Putamen (tissue), 1 donor: ENCODE results near the gene ANXA1.

Experiments used
- DNase-seq: peaks from one replicate; pipeline ENCODE4 v3.0.0-alpha.2; 2016; ENCODE audit warnings: low spot score

Gene ANXA1, protein sequence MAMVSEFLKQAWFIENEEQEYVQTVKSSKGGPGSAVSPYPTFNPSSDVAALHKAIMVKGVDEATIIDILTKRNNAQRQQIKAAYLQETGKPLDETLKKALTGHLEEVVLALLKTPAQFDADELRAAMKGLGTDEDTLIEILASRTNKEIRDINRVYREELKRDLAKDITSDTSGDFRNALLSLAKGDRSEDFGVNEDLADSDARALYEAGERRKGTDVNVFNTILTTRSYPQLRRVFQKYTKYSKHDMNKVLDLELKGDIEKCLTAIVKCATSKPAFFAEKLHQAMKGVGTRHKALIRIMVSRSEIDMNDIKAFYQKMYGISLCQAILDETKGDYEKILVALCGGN

DNA sequence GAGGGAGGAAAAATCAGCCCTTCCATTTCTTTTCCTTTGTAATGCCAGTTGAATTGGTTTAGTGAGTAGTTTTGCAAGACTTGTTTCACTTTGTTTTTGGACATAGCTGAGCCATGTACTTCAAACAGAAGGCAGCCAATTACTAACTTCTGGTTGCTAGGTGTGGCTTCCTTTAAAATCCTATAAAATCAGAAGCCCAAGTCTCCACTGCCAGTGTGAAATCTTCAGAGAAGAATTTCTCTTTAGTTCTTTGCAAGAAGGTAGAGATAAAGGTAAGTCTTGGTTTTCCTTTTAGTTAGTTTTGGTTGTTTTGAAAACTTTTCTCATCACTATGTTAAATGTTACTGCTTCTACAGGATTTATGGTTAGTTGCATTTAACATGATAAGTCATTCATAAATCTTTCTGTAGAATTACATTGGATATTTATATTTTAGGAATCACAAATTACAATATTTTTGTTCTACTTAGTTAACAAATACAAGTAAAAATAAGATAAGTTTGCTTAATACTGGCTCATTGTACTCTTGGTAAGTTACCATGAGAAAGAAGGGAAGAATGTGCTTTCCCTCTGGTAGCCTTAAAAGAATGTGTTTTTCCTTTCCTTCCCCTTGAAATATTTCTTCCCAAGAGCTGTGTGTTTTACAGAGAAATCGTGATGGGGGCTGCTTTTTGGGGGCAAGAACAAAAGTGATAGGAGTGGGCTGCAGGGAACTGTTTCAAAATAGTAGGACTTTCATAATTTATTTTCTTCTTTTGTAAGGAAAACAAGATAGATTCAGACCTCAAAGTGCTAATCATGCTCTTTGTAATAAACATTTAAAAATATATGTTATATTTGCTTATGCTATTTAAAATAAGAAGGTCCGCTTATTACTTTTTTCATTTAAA is at the start of gene ANXA1:
TSS of gene ANXA1 (plus strand) at position 213 of the 890 bp plus-strand sequence. CDS start 6,671 bp downstream, outside the sequence.
- no peak for DNase-seq

DNA sequence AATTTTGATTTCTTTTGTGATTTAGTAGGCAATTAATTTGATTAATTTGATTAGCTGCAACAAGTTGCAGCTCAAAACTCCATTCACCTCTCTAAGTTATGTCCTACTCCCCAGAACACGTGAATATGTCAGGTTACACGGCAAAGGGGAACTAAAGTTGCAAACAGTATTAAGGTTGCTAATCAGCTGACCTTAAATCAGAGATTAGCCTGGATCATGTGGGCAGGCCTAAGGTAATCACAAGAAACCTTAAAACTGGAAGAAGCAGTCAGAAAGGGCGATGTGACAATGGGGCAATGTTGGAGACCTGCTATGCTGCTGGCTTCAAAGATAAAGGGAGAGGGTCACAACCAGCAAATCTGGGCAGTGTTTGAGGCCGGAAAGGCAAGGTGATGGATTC is 47.3 kb upstream of the ANXA1 start:
- no peak for DNase-seq

GRCh38 chr9:73104921-73105320 is 46.7 kb upstream of the ANXA1 start:
- no peak for DNase-seq

DNA sequence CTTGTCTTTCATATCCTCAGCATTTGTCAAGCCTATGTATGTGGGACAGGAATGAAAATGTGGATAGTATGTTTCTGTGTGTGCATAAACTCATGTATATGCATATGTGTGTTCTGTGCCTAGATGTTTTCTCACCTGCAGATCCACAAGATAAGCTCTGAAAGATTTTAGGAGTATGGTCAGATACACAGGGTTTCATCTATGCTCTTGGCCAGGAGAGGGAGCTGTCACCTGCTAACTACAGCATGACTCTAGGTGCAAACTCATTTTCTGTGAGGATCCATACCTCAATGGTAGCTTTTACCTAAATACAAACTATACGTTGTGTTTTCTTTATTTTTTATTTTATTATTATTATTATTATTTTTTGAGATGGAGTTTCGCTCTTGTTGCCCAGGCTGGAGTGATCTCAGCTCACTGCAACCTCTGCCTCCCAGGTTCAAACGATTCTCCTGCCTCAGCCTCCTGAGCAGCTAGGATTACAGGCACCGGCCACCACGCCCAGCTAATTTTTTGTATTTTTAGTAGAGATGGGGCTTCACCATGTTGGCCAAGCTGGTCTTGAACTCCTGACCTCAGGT is 44.1 kb upstream of the ANXA1 start:
- DNase-seq: peak; percentile 29

DNA sequence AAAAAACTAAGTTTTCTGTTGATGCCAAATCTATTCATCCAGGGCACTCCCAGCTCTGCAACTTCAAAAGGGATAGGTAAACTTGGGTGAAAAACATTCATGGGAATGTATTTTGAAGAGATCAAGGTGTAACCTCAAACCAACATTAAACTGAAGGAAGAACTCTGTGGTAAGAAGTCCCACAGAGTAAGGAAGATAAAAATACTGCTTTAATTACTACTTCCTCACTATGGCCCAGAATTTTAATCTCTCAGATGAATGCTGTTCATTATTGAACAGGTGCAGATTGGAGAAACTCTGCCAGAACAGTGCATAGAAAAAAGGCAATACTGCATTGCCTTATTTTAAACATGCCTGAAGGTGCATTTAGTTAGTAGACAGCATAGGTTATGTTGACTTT is 37.6 kb upstream of the ANXA1 start:
- DNase-seq: no peak

- DNase-seq: no peak
These were observed 36.7 kb upstream of the ANXA1 start for GRCh38 chr9:73114958-73115357.

DNA sequence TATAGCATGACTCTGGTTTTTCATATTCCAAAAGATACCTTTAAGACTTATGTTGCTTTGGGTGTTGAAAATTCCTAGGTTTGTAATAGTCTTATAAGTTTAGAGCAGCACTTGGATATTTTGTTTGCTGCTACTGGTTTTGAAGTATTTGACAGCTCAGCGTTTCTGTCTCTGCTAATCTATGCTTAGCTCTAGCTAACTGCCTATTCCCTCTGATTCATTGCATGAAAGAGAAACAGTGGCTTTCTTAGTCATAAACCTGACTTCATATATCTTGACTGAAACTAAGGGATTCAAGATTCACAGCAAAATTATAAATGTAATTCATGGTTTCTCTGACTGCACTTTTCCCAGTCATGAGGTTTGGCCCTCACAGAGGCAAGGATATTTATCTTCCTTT is 35.6 kb upstream of the ANXA1 start:
- no peak for DNase-seq

DNA sequence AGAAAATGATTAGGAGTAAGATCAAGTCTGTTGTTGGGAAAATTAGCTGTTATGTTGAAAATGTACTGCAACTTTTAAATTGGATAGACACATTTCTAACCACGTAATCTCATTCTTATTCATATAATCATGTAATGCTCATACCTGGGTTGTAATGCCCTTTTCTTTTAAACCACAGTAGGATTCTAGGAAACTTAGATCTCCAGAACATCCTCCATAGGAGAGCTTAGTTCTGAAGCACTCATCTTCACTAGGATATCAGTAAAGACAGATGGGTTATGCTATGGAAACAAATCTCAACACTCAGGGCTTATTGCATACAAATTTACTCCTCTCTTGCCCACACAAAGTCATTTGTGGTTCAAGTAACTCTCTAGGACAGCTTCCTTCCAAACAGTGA is 34.8 kb upstream of the ANXA1 start:
- no peak for DNase-seq

DNA sequence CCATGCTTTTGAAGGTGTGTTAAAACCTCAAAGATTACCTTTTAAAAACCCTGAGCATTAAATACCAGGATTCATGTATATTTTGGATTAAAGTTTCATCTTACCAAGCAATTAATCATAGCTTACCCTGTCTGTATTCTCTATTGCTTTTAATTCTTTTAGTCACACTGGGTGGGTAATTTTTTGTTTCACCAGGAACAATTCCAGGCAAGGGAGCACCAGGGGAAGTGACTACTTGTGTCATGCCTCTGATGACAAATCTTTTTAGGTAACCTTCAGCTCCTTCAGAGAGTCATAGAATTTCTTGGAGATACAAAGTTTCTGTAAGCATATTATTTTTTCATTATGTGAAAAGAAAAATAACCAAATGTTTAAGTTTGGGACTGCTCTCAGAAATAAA is 33.4 kb upstream of the ANXA1 start:
- no peak for DNase-seq

- no peak for DNase-seq
These were observed 32.6 kb upstream of the ANXA1 start for GRCh38 chr9:73118898-73119554.

DNA sequence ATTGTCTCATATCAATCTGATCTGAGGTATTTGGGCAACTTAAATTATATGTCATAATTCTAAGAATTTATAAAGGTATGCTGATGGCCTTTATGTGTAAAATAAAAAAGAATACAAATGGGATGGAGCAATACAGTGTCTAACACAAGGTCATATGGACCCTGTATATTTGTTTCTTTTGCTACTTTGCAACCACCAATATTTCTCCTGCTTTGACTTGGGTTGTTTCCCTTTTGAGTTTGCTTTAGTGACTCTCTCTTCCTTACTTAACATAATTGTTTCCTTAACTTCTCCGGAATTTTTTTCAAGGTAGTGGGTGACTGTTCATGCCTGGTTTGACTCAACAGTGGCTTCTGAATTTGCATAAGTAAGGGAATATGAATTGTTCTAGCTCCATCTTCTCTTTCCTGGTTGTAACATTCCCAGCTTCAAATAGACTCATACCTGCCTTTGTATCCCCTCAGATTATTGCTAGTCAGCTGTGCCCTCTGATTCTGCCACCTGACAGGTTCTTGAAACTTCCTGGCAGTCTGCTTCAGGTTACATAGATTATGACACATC is 30.2 kb upstream of the ANXA1 start:
- no peak for DNase-seq

GRCh38 chr9:73125651-73126050 is 26.0 kb upstream of the ANXA1 start:
- DNase-seq: no peak

DNA sequence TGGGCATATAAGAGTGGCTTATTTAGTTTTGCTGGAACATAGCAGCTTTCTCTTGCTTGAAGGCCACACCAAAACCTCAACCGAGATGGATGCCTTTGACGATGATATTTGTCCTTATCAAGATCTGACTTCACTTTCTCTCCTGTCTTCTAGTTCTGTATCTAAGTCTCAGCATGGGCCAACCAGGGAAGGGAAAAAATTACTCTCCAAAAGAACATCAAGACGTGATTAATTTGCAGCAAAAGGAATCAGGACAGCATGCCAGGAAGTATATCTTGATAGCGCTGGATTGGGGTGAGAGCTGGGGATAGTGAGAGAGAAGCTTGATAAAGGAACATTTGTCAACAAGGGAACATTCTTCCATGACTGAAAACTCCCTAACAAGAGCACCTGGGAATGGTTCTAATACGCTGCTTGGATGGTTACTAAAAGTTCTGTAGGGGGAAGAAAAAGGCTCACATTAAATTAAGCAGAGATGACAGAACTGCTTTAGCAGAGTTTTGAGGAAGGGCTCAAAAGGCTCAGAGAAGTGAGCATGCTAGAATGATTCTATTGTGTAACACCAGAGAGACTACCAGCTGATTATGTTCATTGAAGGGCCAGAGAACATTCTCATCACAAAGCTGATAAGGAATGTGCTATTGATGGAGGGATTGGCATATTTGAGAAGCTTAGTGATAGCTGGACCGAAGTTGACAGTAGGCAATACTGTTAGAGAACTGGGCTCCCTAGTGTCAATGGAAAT is 21.6 kb upstream of the ANXA1 start:
- DNase-seq: no peak

- DNase-seq: no peak
These were observed 20.2 kb upstream of the ANXA1 start for GRCh38 chr9:73131461-73131860.

- peak; percentile 33 for DNase-seq
These were observed 19.5 kb upstream of the ANXA1 start for GRCh38 chr9:73132034-73132776.

- DNase-seq: no peak
These were observed 18.5 kb upstream of the ANXA1 start for GRCh38 chr9:73133022-73133651.

GRCh38 chr9:73133921-73134407 is 17.7 kb upstream of the ANXA1 start:
- no peak for DNase-seq

- DNase-seq: no peak
These were observed 16.3 kb upstream of the ANXA1 start for GRCh38 chr9:73135394-73135793.

DNA sequence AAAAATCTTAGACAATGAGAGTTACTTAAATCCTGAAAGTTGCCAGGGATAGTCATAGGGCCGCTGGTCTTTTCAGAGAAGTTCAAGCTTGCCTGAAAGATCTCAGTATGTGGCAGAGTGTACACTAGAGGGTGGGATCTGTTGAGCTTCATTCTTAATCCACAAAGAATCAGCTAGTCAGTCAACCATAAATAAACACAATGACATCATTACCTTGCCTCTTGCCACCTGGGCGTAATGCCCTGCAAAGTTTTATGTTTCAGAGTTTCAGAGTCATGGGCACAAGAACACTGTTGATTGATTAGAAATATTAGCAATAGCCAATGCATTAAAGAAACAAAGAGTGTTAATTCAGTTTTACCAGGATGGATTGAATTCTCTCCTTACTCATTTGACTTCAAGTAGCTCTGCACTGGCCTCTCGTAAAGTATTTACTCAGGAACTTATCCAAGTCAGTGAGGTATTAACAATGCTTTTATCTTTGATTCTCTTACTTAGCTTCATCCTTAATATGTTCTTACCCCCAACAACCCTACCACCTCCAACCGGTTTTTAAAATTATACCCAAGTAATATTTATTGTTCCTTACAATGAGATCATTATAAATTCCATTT is 14.3 kb upstream of the ANXA1 start:
- DNase-seq: no peak
